Karpas-422 (cell line): ENCODE results near the gene WDR49. TPM values are rescaled to one million over a fixed set of nuclear protein-coding genes. Genes with fewer than 3 reads are reported as not detected.

ENCODE experiments used
- DNase-seq: peaks from one replicate; pipeline ENCODE4 v3.0.0-alpha.2; 2015
- H2AFZ ChIP-seq: fragments of 200-600 bp; sonication (generic); 2 replicates; pipeline ENCODE4 v1.6.1; 2014; ENCODE audit warnings: antibody characterized with exemption, low read length, mixed read lengths
- H3K27ac ChIP-seq: fragments of 200-600 bp; sonication (generic); 2 replicates; pipeline ENCODE4 v1.5.1; 2014; ENCODE audit warnings: mild to moderate bottlenecking, low read length, moderate library complexity
- H3K27me3 ChIP-seq: fragments of 200-600 bp; sonication (generic); 2 replicates; pipeline ENCODE4 v1.6.1; 2014; ENCODE audit warnings: low read length, mixed read lengths
- H3K36me3 ChIP-seq: fragments of 200-600 bp; sonication (generic); 2 replicates; pipeline ENCODE4 v1.6.1; 2014; ENCODE audit warnings: low read length, mixed read lengths; ENCODE audit not compliant: insufficient read depth
- H3K4me1 ChIP-seq: fragments of 200-600 bp; sonication (generic); 2 replicates; pipeline ENCODE4 v1.6.1; 2014; ENCODE audit warnings: mild to moderate bottlenecking, low read length, mixed read lengths
- H3K4me2 ChIP-seq: fragments of 200-600 bp; sonication (generic); 2 replicates; pipeline ENCODE4 v1.6.1; 2014; ENCODE audit warnings: low read length, low read depth, mild to moderate bottlenecking; ENCODE audit not compliant: poor library complexity, severe bottlenecking
- H3K4me3 ChIP-seq: fragments of 200-600 bp; sonication (generic); 2 replicates; pipeline ENCODE4 v1.5.1; 2014; ENCODE audit warnings: mild to moderate bottlenecking, antibody characterized with exemption, low read length, mixed read lengths
- H3K79me2 ChIP-seq: fragments of 200-600 bp; sonication (generic); 2 replicates; pipeline ENCODE4 v1.6.1; 2014; ENCODE audit warnings: mild to moderate bottlenecking, low read length, mixed read lengths
- H3K9ac ChIP-seq: fragments of 200-600 bp; sonication (generic); 2 replicates; pipeline ENCODE4 v1.6.0; 2014; ENCODE audit warnings: low read length
- H3K9me2 ChIP-seq: fragments of 200-600 bp; sonication (generic), shearing (Covaris generic); replicated peaks from 2 replicates; pipeline ENCODE4 v1.6.0; 2014; ENCODE audit warnings: mild to moderate bottlenecking, low read length, moderate library complexity; ENCODE audit not compliant: insufficient read depth
- H3K9me3 ChIP-seq: fragments of 300-700, 200-600 bp; sonication (generic); 2 replicates; pipeline ENCODE4 v1.6.1; 2014; ENCODE audit warnings: low read length, mixed read lengths
- H4K20me1 ChIP-seq: fragments of 200-600 bp; sonication (generic); 2 replicates; pipeline ENCODE4 v1.6.1; 2014; ENCODE audit warnings: mild to moderate bottlenecking, antibody characterized with exemption, low read length, low read depth; ENCODE audit not compliant: insufficient read depth
- total RNA-seq: library from RNA; depleted of rRNA; stranded (reverse); fragments of >200 nt; shearing (Covaris generic); gene quantifications from 2 replicates; pipeline ENCODE4 v1.2.3, GENCODE V29; 2014; ENCODE audit warnings: low replicate concordance

WDR49 gene
- total RNA-seq, 1 experiment from 2014 or later = not detected

DNA sequence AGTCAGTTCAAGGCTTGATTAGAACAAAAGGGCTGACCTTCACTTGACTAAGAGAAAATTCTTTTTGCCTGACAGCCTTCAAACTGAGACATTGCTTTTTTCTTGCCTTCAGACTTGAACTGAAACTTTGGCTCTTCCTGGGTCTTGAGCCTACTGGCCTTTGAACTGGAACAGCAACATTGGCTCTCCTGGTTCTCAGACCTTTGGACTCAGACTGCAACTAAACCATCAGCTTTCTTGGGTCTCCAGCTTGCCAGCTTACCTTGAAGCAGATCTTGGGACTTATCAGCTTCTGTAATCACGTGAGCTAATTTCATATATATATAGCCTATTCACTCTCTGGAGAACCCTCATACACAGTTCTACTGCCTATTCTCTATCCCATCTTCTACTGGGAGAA is 19.5 kb upstream of the WDR49 start:
- H3K9me2 ChIP-seq = no peaks in the 10 kb centered on the region; the same call in 1 of the 2 replicates
- no peak overlapping the region for H3K27ac ChIP-seq
- H3K4me3 ChIP-seq = no peak overlapping the region
- H3K36me3 ChIP-seq = peaks cover 21% of the 10 kb centered on the region
- no peaks in the 10 kb centered on the region for H4K20me1 ChIP-seq
- no peak overlapping the region for H2AFZ ChIP-seq
- H3K4me2 ChIP-seq = no peak overlapping the region
- DNase-seq = no peak
- no peaks in the 10 kb centered on the region for H3K79me2 ChIP-seq
- H3K27me3 ChIP-seq = no peaks in the 10 kb centered on the region
- H3K4me1 ChIP-seq = no peaks in the 10 kb centered on the region
- H3K9ac ChIP-seq = no peak overlapping the region
- no peaks in the 10 kb centered on the region for H3K9me3 ChIP-seq

DNA sequence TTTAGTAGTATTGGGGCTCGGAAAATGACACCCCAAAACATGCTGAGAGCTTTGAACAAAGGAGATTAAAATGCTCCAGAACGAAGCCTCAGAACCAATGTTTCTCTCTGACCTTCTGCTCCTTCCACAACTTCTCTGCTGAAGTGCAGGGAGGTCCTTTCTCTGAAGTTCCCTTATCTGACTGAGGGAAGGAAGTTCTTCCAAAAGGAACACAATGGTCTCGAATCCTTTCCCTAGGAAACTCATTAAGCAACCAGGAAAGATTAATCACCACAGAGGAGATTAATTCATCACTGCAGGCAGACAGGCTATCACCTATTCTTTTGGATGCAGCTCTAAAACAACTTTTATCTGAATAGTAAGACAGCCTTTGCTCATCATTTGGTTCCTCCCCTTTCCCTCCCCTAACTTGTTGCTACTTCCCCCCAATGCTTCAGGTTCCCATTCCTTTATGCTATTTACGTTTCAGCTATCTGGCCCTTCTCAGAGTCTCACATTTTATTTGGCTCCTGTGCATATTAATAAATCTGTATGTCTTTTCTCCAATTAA is 18.2 kb upstream of the WDR49 start:
- Histone ChIP-seq H3K4me2 (no peak overlapping the region), H3K9me2 (no peaks in the 10 kb centered on the region), H3K4me1 (no peaks in the 10 kb centered on the region), H3K79me2 (no peaks in the 10 kb centered on the region), H4K20me1 (no peaks in the 10 kb centered on the region), H3K27me3 (no peaks in the 10 kb centered on the region), H3K4me3 (no peak overlapping the region), H3K27ac (no peak overlapping the region), H3K9ac (no peak overlapping the region), H3K9me3 (no peaks in the 10 kb centered on the region), H2AFZ (no peak overlapping the region), H3K36me3 (peaks cover 15% of the 10 kb centered on the region)
- no peak for DNase-seq

DNA sequence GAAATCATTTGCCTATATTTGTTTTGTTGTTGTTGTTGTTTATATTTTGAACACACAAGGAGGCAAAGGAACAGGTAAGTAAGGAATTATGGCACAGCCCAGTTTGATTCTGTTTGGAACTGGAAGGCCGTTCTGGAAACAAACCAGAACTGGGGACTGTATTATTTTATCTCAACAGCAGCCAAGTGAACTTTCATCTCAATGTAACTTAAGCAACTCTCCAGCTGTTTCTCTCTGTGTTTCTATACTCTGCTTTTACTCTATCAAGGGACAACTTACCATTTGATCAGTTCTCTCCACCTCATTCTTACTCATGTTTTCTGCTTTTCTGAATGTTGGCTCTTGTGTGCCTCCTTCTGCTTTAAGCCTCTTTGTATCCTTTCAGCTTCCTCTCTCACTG is 16.0 kb upstream of the WDR49 start:
- Histone ChIP-seq H3K79me2 (no peaks in the 10 kb centered on the region), H3K27me3 (no peaks in the 10 kb centered on the region), H3K36me3 (peaks cover 2% of the 10 kb centered on the region; the same call in 1 of the 2 replicates), H4K20me1 (no peaks in the 10 kb centered on the region), H3K9me2 (no peaks in the 10 kb centered on the region), H3K4me2 (no peak overlapping the region), H3K27ac (no peak overlapping the region), H3K9me3 (no peaks in the 10 kb centered on the region), H3K4me1 (no peaks in the 10 kb centered on the region), H2AFZ (no peak overlapping the region), H3K9ac (no peak overlapping the region), H3K4me3 (no peak overlapping the region)
- no peak for DNase-seq

DNA sequence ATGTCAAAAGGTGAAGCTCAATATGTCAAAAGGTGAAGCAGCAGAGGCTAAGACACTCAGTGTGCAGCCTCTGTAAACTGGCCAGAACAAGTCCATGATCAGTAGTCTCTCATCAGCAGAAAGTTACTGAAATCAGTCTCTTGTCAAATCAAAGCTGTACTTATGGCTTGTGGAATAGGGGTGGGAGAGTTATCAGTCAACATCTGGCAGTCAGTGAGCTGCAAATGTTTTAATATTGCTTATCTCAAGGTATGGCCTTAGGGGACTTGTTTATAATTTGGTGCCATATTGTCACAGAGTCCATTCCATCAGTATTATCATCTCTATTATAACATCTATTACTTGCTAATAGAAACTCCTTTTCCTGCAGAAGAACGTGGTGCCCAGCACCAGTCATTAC is 14.9 kb upstream of the WDR49 start:
- Histone ChIP-seq H3K36me3 (peaks cover 2% of the 10 kb centered on the region; the same call in 1 of the 2 replicates), H3K27ac (no peak overlapping the region), H3K4me1 (no peaks in the 10 kb centered on the region), H3K79me2 (no peaks in the 10 kb centered on the region), H3K27me3 (no peaks in the 10 kb centered on the region), H2AFZ (no peak overlapping the region), H4K20me1 (no peaks in the 10 kb centered on the region), H3K9me2 (no peaks in the 10 kb centered on the region), H3K4me3 (no peak overlapping the region), H3K9me3 (no peaks in the 10 kb centered on the region), H3K9ac (no peak overlapping the region), H3K4me2 (no peak overlapping the region)
- no peak for DNase-seq

DNA sequence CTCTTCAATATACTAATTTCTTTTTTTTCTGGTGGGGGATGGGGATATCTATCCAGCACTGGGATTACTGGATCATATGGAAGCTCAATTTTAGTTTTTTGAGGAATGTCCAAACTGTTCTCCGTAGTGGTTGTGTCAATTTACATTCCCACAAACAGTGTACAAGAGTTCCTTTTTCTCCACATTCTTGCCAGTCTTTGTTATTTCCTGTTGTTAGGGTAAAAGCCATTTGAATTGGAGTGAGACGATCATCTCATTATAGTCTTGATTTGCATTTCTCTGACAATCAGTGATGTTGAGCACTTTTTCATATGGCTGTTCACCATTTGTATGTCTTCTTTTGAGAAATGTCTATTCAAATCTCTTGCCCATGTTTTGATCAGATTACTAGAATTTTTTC is 12.8 kb upstream of the WDR49 start:
- no peak overlapping the region for H3K4me2 ChIP-seq
- no peaks in the 10 kb centered on the region for H4K20me1 ChIP-seq
- no peaks in the 10 kb centered on the region for H3K27me3 ChIP-seq
- H3K79me2 ChIP-seq = no peaks in the 10 kb centered on the region
- no peak overlapping the region for H3K4me3 ChIP-seq
- H3K27ac ChIP-seq = no peak overlapping the region
- H3K9ac ChIP-seq = no peak overlapping the region
- DNase-seq = no peak
- no peaks in the 10 kb centered on the region for H3K4me1 ChIP-seq
- no peaks in the 10 kb centered on the region for H3K36me3 ChIP-seq
- no peaks in the 10 kb centered on the region for H3K9me2 ChIP-seq
- H3K9me3 ChIP-seq = no peaks in the 10 kb centered on the region
- no peak overlapping the region for H2AFZ ChIP-seq

DNA sequence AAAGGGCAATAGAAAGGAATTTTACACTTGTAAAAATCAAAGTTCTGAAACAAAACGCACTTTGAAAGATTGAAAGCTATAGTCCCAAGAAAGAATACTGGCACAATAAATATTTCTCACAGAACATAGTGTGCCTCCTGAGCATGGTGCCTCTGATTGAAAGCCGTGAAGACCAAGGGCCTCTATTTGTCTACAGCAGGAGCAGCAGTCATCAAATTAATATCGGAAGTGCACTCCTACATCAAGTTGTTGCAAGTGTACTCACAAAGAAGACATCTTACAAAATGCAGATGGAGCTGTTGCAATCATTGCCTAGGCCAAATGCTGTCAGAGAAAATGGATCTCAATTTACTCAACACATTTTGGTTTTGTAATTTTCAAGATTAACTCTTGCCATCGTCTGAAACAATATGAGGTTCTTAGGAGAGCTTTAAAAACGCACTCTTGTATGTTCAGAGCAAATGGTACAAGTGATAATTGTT is 9.2 kb upstream of the WDR49 start:
- Histone ChIP-seq H3K4me3 (no peak overlapping the region), H3K9me2 (no peaks in the 10 kb centered on the region), H3K27me3 (no peaks in the 10 kb centered on the region), H4K20me1 (no peaks in the 10 kb centered on the region), H2AFZ (no peak overlapping the region), H3K27ac (no peak overlapping the region), H3K9me3 (no peaks in the 10 kb centered on the region), H3K36me3 (no peaks in the 10 kb centered on the region), H3K9ac (no peak overlapping the region), H3K79me2 (no peaks in the 10 kb centered on the region), H3K4me2 (no peak overlapping the region), H3K4me1 (no peaks in the 10 kb centered on the region)
- no peak for DNase-seq

DNA sequence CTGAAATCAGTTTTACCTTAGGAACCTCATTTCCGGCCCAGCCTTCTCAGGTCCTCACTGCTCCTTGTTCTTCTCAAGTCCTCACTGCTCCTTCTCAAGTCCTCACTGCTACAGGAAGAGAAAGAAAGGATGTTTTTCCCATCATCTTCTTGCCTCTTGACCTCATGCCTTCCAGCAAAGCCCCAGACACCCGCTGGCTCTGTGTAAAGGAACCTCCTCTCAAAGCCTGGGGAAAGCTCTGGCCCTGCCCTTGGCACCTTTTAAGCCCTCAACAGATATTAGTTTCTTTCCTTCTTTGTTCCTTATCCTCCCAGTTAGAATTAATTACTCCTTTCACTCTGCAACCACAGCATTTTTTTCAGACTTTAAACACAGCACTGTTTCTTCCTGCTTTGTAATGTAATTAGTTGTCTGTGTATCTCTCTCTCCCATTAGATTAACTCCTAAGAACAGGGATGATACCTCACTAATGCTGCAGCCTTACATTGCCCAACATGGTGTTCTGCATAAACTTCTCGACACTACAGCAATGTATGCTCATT is 4.0 kb upstream of the WDR49 start:
- Histone ChIP-seq H3K4me3 (no peak overlapping the region), H3K4me1 (no peaks in the 10 kb centered on the region), H3K4me2 (no peak overlapping the region), H3K9me3 (no peaks in the 10 kb centered on the region), H3K9ac (no peak overlapping the region), H2AFZ (no peak overlapping the region), H3K79me2 (no peaks in the 10 kb centered on the region), H3K9me2 (no peaks in the 10 kb centered on the region), H3K36me3 (no peaks in the 10 kb centered on the region), H3K27me3 (no peaks in the 10 kb centered on the region), H3K27ac (no peak overlapping the region), H4K20me1 (no peaks in the 10 kb centered on the region)
- no peak for DNase-seq

DNA sequence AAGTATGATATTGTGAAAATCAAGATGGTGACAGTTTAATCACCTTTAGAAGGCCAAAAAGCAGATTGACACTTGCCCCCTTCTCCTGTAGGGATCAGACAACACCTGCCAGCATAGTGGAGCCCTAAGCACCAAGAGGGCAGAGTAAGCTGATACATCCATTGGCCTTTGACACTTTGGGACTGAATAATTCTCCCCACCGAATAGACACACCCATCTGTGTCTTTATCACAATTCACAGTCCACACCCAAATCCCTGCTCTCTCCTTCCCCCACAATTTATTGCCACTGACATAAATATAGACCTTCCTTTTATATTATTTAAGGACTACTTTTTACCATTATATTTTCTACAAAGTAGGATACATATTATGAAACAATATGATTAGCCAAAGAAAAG is 3.1 kb upstream of the WDR49 start:
- Histone ChIP-seq H3K27ac (no peak overlapping the region), H3K4me2 (no peak overlapping the region), H4K20me1 (no peaks in the 10 kb centered on the region), H3K79me2 (no peaks in the 10 kb centered on the region), H3K9me2 (no peaks in the 10 kb centered on the region), H3K27me3 (no peaks in the 10 kb centered on the region), H3K9ac (no peak overlapping the region), H2AFZ (no peak overlapping the region), H3K36me3 (no peaks in the 10 kb centered on the region), H3K4me3 (no peak overlapping the region), H3K9me3 (no peaks in the 10 kb centered on the region), H3K4me1 (no peaks in the 10 kb centered on the region)
- no peak for DNase-seq
